A673 (cell line): ENCODE data around the gene DNMT3L.

Source experiments
- EZH2 ChIP-seq: fragments of 200-600 bp; sonication (generic); IDR thresholded peaks from 2 replicates; pipeline ENCODE4 v1.6.1; 2017; ENCODE audit warnings: borderline replicate concordance, low read depth, mild to moderate bottlenecking, mixed read lengths, antibody characterized with exemption, low read length; ENCODE audit not compliant: poor library complexity, severe bottlenecking
- TF ChIP-seq, protein P1 (sequence below): fragments of 300-800, 200-600 bp; sonication (generic); conservative IDR thresholded peaks from 2 replicates; pipeline ENCODE4 v1.5.1; 2017; ENCODE audit warnings: low read depth, mild to moderate bottlenecking, antibody characterized with exemption, low read length, moderate library complexity, mixed read lengths

DNA sequence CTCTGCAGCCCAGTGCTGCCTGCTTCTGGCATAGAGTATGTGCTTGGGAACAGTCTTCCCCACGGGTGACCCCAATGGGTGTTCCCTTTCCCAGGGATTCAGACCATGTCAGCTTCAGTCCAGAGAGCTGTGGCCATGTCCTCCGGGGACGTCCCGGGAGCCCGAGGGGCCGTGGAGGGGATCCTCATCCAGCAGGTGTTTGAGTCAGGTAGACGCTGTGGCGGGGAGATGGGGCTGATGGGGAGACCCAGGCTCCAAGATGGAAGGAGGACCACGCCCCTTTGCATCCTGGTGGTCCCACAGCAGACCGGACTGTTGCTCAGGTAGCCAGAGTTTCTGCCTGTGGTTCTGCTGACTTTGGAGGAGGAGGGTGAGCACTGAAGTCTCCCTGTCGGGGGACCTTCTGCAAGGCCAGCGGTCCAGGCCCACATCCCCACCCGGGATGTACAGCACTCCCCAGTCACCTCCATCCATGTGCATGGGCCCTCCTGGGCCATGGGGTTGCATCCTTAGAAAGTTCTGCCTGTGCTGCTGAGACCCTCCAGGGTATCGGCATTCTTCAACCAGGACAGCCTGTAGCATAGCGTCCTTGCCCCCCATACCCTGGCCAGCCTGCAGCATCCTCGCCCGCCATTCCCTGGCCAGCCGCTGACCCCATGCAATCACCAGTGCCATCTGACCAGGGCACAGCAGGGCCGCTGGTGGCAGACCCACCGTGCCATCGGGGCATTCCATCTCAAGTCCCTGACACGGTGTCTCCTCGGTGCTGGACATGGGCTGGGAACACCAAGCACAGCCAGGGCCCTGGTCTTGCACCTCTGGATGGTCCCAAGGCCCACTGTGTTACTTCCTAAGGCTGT is 26.8 kb upstream of the DNMT3L start:
- TF ChIP-seq, protein P1, sequence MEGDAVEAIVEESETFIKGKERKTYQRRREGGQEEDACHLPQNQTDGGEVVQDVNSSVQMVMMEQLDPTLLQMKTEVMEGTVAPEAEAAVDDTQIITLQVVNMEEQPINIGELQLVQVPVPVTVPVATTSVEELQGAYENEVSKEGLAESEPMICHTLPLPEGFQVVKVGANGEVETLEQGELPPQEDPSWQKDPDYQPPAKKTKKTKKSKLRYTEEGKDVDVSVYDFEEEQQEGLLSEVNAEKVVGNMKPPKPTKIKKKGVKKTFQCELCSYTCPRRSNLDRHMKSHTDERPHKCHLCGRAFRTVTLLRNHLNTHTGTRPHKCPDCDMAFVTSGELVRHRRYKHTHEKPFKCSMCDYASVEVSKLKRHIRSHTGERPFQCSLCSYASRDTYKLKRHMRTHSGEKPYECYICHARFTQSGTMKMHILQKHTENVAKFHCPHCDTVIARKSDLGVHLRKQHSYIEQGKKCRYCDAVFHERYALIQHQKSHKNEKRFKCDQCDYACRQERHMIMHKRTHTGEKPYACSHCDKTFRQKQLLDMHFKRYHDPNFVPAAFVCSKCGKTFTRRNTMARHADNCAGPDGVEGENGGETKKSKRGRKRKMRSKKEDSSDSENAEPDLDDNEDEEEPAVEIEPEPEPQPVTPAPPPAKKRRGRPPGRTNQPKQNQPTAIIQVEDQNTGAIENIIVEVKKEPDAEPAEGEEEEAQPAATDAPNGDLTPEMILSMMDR = no peak
- no peak for TF ChIP-seq EZH2
